NB4 (cell line): ENCODE results near the gene EPB41L2.

Source experiments
- DNase-seq: peaks from one replicate; pipeline ENCODE4 v3.0.0; 2010; ENCODE audit warnings: low read depth
- H3K4me3 ChIP-seq: one replicate; pipeline ENCODE4 v1.5.1; 2011; ENCODE audit warnings: mild to moderate bottlenecking, low read depth, low read length, moderate library complexity
- MAX ChIP-seq: IDR thresholded peaks from 2 replicates; pipeline ENCODE4 v1.6.1; 2011; ENCODE audit warnings: low read depth, low read length
- MYC ChIP-seq: IDR thresholded peaks from 2 replicates; pipeline ENCODE4 v1.6.1; 2011; ENCODE audit warnings: low read depth, low read length
- POLR2A ChIP-seq: IDR thresholded peaks from 2 replicates; pipeline ENCODE4 v1.6.1; 2011; ENCODE audit warnings: mild to moderate bottlenecking; ENCODE audit not compliant: insufficient read length; ENCODE audit errors: extremely low read depth
- TF ChIP-seq, protein P1 (sequence below): IDR thresholded peaks from one replicate; pipeline ENCODE4 v1.5.1; 2012; ENCODE audit warnings: low read depth, low read length

EPB41L2 gene

GRCh38 chr6:131060311-131060710, 2.7 kb downstream of the EPB41L2 start:
- no peak for TF ChIP-seq MAX
- TF ChIP-seq, protein P1, sequence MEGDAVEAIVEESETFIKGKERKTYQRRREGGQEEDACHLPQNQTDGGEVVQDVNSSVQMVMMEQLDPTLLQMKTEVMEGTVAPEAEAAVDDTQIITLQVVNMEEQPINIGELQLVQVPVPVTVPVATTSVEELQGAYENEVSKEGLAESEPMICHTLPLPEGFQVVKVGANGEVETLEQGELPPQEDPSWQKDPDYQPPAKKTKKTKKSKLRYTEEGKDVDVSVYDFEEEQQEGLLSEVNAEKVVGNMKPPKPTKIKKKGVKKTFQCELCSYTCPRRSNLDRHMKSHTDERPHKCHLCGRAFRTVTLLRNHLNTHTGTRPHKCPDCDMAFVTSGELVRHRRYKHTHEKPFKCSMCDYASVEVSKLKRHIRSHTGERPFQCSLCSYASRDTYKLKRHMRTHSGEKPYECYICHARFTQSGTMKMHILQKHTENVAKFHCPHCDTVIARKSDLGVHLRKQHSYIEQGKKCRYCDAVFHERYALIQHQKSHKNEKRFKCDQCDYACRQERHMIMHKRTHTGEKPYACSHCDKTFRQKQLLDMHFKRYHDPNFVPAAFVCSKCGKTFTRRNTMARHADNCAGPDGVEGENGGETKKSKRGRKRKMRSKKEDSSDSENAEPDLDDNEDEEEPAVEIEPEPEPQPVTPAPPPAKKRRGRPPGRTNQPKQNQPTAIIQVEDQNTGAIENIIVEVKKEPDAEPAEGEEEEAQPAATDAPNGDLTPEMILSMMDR: no peak
- no peak for TF ChIP-seq MYC
- TF ChIP-seq POLR2A: no peak
- no peak overlapping the region for H3K4me3 ChIP-seq
- DNase-seq: no peak

DNA sequence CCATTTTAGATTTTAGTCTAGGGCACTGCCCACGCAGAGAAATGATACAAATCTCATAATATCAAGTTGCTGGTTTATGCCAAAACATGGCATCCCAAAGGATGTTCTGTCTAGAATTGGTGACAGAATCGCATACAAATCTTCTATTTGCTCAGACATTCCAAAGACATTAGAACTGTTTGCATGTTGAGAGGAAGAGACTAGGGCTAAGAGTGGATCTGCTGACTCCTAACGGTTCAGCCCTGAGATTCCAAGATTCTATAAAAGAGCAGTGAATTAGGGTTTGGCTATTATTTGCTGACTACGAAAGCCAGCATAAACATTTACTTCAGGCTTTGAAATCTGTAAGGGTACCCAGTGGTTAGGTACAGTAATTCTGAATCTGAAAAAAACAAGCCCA, 3.6 kb downstream of the EPB41L2 start:
- no peak for DNase-seq
- no peak overlapping the region for H3K4me3 ChIP-seq
- TF ChIP-seq MAX: no peak

- no peak overlapping the region for H3K4me3 ChIP-seq
- TF ChIP-seq MAX (no peak), POLR2A (no peak)
- TF ChIP-seq, protein P1: no peak
- no peak for DNase-seq
Observed at GRCh38 chr6:131058236-131058635, 4.8 kb downstream of the EPB41L2 start.

DNA sequence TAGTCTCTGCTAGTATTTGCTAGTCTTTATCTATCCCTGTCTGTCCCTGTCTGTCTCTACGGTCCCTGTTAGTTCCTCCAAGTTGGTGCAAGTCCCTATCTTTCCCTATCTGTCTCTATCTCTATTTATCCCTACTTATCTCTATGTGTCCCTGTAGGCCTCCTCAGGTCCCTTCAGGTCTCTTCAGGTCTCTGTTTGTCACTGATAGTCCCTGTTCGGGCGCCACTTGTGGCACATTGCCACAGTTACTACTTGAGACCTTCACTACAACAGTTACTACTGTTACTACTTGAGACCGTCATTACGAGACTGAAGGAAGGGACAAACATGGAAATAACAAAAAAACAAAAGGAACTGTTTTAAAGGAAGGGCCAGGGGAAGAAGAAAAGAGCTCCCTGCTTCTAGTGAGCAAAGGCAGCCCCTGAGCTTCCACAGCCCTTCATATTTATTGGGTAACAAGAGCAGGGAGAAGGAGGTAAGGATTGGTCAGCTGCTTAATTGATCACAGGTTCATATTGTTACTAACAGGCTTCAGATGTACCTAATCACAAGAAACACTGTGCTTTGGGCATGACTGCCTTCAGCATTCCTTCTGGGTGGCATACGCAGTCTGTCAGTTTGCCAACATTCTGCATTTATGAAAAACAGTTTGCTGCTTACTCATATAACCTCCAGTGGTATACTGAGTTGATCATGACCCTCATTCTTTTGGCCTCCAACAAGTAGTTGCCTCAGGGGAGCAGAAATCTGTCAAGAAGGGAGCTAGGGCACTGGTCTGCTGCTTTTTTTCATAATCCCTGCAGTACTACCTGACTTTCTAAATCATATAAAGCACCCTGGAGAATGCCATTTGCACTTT, 8.4 kb downstream of the EPB41L2 start:
- no peak for TF ChIP-seq MAX
- TF ChIP-seq POLR2A: no peak
- TF ChIP-seq, protein P1: no peak
- no peak for TF ChIP-seq MYC

DNA sequence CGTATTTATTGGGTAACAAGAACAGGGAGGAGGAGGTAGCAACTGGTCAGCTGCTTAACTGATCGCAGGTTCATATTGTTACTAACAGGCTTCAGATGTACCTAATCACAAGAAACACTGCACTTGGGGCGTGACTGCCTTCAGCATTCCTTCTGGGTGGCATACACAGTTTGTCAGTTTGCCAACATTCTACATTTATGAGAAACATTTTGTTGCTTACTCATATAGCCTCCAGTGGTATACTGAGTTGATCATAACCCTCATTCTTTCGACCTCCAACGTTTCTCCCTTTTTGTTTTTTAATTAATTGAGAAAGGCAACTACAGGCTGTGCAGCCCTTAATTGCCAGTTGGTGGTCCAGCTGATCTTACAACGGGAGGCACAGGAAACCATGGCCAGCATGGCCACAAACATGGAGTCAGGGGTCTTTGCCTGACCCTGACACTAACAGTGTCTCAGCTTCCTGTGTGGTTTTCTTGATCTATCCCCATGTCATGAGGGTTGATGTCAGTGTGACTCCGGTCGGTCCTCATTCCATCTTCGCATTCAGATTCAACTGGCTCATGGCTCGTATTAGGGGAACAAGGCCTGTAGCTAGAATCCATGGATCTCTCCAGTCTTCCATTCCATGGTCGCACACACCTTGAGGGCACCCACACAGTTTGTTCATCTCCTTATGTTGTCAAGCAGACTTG, 9.4 kb downstream of the EPB41L2 start:
- DNase-seq: no peak
- no peak overlapping the region for H3K4me3 ChIP-seq
- TF ChIP-seq POLR2A: no peak
- TF ChIP-seq, protein P1: no peak
- no peak for TF ChIP-seq MAX
- TF ChIP-seq MYC: no peak

More for the DNA sequence above, 8.4 kb downstream of the EPB41L2 start:
- no peak for DNase-seq
- H3K4me3 ChIP-seq: no peak overlapping the region

- DNase-seq: no peak
- TF ChIP-seq MAX (no peak), POLR2A (no peak), MYC (no peak)
- TF ChIP-seq, protein P1: no peak
- no peak overlapping the region for H3K4me3 ChIP-seq
Observed at GRCh38 chr6:131052181-131052580, 10.9 kb downstream of the EPB41L2 start.
